ENCODE measurements around the gene MSL3B.

GRCh38 chr2:233917116-233917515 lies 48.9 kb upstream of the MSL3B start, which contains the start of gene TRPM8:
- TF ChIP-seq SP1 (IDR thresholded peaks at IDR 0.05; ENCODE audit: low read depth) (no peak), CTCF (IDR thresholded peaks at IDR 0.05 in 2 of 3, conservative IDR thresholded peaks at IDR 0.05 in 1 of 3; ENCODE audit: borderline replicate concordance in 1 of 3, insufficient read depth in 1 of 3, low read depth in 2 of 3, low read length in 2 of 3) (no peak), EZH2 (IDR thresholded peaks at IDR 0.05) (no peak), CEBPB (IDR thresholded peaks at IDR 0.05; ENCODE audit: low read depth) (no peak), POLR2A (IDR thresholded peaks at IDR 0.05; ENCODE audit: borderline replicate concordance, extremely low read depth, insufficient read depth, insufficient read length) (no peak), SIN3A (IDR thresholded peaks at IDR 0.05; ENCODE audit: low read depth) (no peak), EZH2phosphoT487 (IDR thresholded peaks at IDR 0.05; ENCODE audit: borderline replicate concordance) (no peak), YY1 (IDR thresholded peaks at IDR 0.05; ENCODE audit: extremely low read depth, insufficient replicate concordance, low read depth, low read length) (no peak), MAX (IDR thresholded peaks at IDR 0.05) (no peak), POLR2AphosphoS5 (IDR thresholded peaks at IDR 0.05; ENCODE audit: low read depth, low read length) (no peak), ZFX (IDR thresholded peaks at IDR 0.05) (no peak), EGR1 (IDR thresholded peaks at IDR 0.05; ENCODE audit: low read depth) (no peak)

Measured in HCT116 (cell line).